ENCODE measurements around the gene TIMM50. TPM values are rescaled to one million over a fixed set of nuclear protein-coding genes. Genes with fewer than 3 reads are reported as not detected.

Gene TIMM50
- total RNA-seq, 1 experiment from 2014 or later, result 174 TPM

GRCh38 chr19:39501340-39501739 lies 20.7 kb downstream of the TIMM50 start:
- Histone ChIP-seq H3K27me3 (replicated peaks; ENCODE audit: insufficient read depth, low read depth, low read length, poor library complexity) (peaks cover 20% of the 10 kb centered on the region), H3K9me3 (ENCODE audit: low read depth, low read length, poor library complexity, severe bottlenecking) (no peaks in the 10 kb centered on the region), H3K4me1 (ENCODE audit: insufficient read depth, low read length, poor library complexity, severe bottlenecking) (peaks cover 13% of the 10 kb centered on the region), H3K27ac (ENCODE audit: low read depth, low read length, poor library complexity, severe bottlenecking) (no peak overlapping the region), H3K4me3 (ENCODE audit: low read depth, low read length, poor library complexity, severe bottlenecking) (no peak overlapping the region), H3K36me3 (ENCODE audit: insufficient read depth, low read length, poor library complexity, severe bottlenecking) (no peaks in the 10 kb centered on the region)
- no peak for DNase-seq (ENCODE audit: low spot score)
- CTCF ChIA-PET, result no interaction called here
- BruUV-seq (replicated peaks), result no TSS peak
- TF ChIP-seq CTCF (conservative IDR thresholded peaks at IDR 0.05; ENCODE audit: low read depth, low read length) (no peak), EZH2 (IDR thresholded peaks at IDR 0.05; ENCODE audit: borderline replicate concordance, low read depth, low read length, poor library complexity, severe bottlenecking) (no peak)
- POLR2A ChIA-PET (ENCODE audit: low non-redundant PET), result interaction anchor here (1.0 kb wide), 1 partner anchor 66 kb away, joined by 10 read pairs; the partner anchor contains the start of gene RPS16
- intact Hi-C loops (cut with micrococcal nuclease; ENCODE audit: unreplicated experiment), result no loop called here

- H3K9me3 ChIP-seq (ENCODE audit: low read depth, low read length, poor library complexity, severe bottlenecking), result no peaks in the 10 kb centered on the region
- no peak overlapping the region for H3K4me3 ChIP-seq (ENCODE audit: low read depth, low read length, poor library complexity, severe bottlenecking)
- H3K27ac ChIP-seq (ENCODE audit: low read depth, low read length, poor library complexity, severe bottlenecking), result no peak overlapping the region
- TF ChIP-seq EZH2 (IDR thresholded peaks at IDR 0.05; ENCODE audit: borderline replicate concordance, low read depth, low read length, poor library complexity, severe bottlenecking), result no peak
- TF ChIP-seq CTCF (conservative IDR thresholded peaks at IDR 0.05; ENCODE audit: low read depth, low read length), result peak; percentile 66
- ChIA-PET CTCF (interaction anchor here (0.6 to 1.3 kb wide), 5 partner anchors 29 to 1583 kb away, joined by 3 to 18 read pairs (median 5); partner anchors contain the start of gene EID2B), POLR2A (ENCODE audit: low non-redundant PET) (no interaction called here)
- intact Hi-C loops (cut with micrococcal nuclease; ENCODE audit: unreplicated experiment), result no loop called here
- no peaks in the 10 kb centered on the region for H3K36me3 ChIP-seq (ENCODE audit: insufficient read depth, low read length, poor library complexity, severe bottlenecking)
- no TSS peak for BruUV-seq (replicated peaks)
- peaks cover 26% of the 10 kb centered on the region for H3K27me3 ChIP-seq (replicated peaks; ENCODE audit: insufficient read depth, low read depth, low read length, poor library complexity)
- peak; percentile 91 for DNase-seq (ENCODE audit: low spot score)
- peaks cover 14% of the 10 kb centered on the region for H3K4me1 ChIP-seq (ENCODE audit: insufficient read depth, low read length, poor library complexity, severe bottlenecking)
These were observed 22.2 kb downstream of the TIMM50 start for GRCh38 chr19:39502640-39503417.

- Histone ChIP-seq H3K9me3 (ENCODE audit: low read depth, low read length, poor library complexity, severe bottlenecking) (no peaks in the 10 kb centered on the region), H3K4me3 (ENCODE audit: low read depth, low read length, poor library complexity, severe bottlenecking) (no peak overlapping the region), H3K27ac (ENCODE audit: low read depth, low read length, poor library complexity, severe bottlenecking) (no peak overlapping the region), H3K36me3 (ENCODE audit: insufficient read depth, low read length, poor library complexity, severe bottlenecking) (no peaks in the 10 kb centered on the region), H3K4me1 (ENCODE audit: insufficient read depth, low read length, poor library complexity, severe bottlenecking) (peaks cover 5% of the 10 kb centered on the region), H3K27me3 (replicated peaks; ENCODE audit: insufficient read depth, low read depth, low read length, poor library complexity) (peaks cover 21% of the 10 kb centered on the region)
- DNase-seq (ENCODE audit: low spot score), result no peak
- no TSS peak for BruUV-seq (replicated peaks)
- intact Hi-C loops (cut with micrococcal nuclease; ENCODE audit: unreplicated experiment), result no loop called here
- POLR2A ChIA-PET (ENCODE audit: low non-redundant PET), result no interaction called here
- CTCF ChIA-PET, result no interaction called here
- TF ChIP-seq EZH2 (IDR thresholded peaks at IDR 0.05; ENCODE audit: borderline replicate concordance, low read depth, low read length, poor library complexity, severe bottlenecking), result no peak
- no peak for TF ChIP-seq CTCF (conservative IDR thresholded peaks at IDR 0.05; ENCODE audit: low read depth, low read length)
These were observed 25.9 kb downstream of the TIMM50 start for GRCh38 chr19:39506598-39506943.

Data from A673 (cell line).